GM19023 (cell line): ENCODE measurements around the gene CPEB4.

Experiments
- ATAC-seq: cut with Tn5 transposase; IDR thresholded peaks from one replicate; pipeline ENCODE4 v1.9.1; 2021; ENCODE audit warnings: mild to moderate bottlenecking, moderate library complexity; ENCODE audit not compliant: unreplicated experiment

The CPEB4 gene

GRCh38 chr5:173941102-173941501 is 53.0 kb downstream of the CPEB4 start:
- ATAC-seq = no peak

GRCh38 chr5:173941758-173942401 is 53.7 kb downstream of the CPEB4 start:
- no peak for ATAC-seq

- ATAC-seq = no peak
These were observed 56.4 kb downstream of the CPEB4 start for GRCh38 chr5:173944511-173944910.

DNA sequence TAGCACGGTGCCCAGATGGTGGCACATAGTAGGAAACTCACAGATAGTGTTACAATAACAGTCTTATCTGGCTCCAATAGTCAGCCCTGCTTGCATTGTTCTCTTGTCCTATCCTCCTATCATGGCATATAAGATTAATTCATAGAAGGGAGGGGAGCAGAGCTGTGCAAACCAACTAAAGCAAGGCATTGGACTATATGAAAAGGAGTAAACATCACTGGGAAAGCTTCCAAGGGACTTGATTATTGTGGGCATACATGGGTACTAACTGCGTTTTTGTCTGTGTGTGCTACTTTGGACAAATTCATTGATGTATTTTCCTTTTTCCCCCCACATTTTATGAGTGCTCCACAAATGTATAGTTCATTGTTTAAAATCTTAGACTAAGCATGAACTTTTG is 57.0 kb downstream of the CPEB4 start:
- no peak for ATAC-seq

DNA sequence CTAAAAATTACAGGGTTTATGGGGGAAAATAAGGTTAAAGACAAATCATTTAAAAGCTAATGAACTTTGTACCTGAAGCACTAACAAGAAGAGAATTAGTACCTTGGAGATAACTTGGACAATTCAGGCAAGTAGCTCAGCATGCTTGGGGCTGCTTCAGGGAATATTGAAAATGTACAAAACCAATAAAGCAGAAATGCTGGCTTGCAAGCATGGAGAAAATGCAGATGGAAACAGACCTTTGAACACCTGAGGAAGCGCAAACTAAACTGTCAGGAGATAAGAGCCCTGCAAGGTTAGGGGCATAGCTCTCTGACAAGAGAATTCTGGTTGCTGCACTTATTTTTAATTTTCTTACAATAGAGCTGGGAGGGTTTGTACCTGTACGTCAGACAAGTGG is 58.2 kb downstream of the CPEB4 start:
- no peak for ATAC-seq

DNA sequence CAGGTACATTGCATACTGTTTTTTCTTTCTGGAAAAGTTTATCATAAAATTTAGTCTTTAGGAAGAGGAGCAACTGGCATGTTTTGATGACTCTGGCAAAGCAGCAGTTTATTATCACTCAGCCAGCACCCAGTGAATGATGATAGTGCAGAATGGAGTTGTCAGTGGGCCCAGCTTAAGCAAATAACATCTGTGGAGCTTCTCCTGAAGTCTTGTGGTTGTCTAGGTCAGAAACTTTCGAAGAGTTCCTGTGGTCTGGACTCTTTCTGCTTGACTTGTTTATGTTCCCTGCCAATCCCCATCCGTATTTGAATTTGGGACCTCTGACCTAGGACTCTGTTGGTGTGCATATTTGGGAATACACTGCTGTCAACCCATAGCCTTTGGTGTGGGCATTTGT is 62.7 kb downstream of the CPEB4 start:
- ATAC-seq = no peak

- no peak for ATAC-seq
These were observed 65.5 kb downstream of the CPEB4 start for GRCh38 chr5:173953528-173954090.

DNA sequence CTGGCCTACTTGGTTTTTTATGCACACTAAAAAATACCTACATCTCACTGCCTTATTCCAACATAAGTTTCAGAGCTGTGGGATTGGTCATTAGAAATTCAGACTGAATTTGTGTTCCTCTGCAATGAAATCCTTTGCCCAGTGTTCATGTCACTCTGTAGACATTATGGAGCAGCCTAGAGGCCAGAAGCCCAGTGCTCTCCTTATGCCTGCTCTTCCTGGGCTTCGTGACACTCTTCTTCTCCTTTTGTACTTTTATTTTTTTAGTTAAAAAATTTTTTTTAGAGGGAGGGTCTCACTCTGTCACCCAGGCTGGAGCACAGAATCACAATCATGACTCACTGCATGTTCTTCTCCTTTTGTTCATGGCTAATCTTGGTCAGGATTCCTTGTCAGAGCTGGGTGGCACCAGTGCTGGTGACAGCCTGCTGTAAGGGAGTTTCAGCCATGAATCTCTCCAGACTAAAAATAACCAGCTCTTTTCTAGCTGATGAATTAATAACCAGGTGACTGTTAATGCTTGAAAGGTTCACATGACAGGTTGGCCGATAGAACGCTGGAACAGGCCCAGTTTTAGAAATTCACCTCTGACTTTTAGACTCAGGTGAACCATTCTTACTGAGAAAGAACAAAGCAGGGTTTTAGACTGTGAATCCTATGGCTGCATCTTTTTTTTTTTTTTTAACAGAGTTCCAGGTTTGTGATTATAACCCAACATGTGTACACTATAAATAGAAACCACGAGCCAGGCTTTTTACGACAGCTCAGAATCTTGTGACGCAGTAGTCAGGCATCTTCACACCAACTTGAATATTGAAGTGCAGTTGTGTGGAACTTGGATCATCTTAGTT is 66.7 kb downstream of the CPEB4 start:
- ATAC-seq = no peak

- ATAC-seq = no peak
These were observed 72.8 kb downstream of the CPEB4 start for GRCh38 chr5:173960986-173961385.

DNA sequence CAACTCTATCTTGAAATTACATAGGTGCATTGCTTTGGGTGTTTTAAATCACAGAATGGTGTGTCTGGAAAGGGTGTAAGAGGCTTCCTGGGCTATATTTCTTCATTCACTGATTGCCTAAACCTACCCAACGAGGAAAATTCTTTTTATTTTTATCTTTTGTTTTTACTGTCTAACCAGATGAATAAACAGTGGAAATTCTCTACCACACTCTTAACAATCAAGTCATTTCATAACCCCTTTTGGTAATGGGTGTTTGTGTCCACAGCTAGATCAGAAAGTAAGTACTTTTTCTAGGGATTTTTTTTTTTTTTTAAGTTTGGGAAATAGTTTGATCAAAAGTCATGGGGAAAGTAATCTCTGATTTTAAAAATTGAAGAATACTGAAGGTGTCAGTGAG is 73.3 kb downstream of the CPEB4 start:
- ATAC-seq = no peak

- ATAC-seq = no peak
These were observed 74.4 kb downstream of the CPEB4 start for GRCh38 chr5:173962436-173962972.

DNA sequence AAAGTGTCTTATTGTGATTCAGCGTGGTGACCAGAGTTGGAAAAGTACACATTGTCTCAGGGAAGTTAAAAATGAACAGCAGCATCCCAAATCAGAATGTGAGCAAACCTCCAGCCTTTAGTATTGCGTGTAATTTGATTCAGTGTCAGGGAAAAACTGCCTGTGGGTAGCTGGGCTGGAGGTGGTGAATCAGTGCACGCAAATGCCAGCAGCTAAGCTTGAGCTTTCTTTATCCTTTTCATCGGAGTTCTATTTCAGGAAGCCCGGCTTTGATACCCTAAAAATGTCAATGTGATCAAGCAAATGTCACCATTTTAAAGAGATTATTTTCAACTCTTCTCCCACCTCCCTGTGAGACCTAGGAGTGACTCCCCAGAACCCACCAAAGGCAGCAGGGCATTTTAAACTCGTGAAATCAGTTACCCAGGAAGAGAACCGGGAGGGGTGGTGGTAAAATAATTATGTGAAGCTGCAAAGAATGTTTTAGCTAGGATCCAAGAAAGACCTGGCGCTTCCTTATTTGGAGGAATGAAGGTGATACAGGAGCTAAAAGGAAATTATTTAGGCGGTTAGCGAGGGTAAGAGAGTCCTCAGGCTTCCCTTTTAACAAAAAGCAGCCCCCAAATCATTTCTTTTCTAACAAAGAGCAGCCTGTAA is 75.2 kb downstream of the CPEB4 start:
- ATAC-seq = no peak

DNA sequence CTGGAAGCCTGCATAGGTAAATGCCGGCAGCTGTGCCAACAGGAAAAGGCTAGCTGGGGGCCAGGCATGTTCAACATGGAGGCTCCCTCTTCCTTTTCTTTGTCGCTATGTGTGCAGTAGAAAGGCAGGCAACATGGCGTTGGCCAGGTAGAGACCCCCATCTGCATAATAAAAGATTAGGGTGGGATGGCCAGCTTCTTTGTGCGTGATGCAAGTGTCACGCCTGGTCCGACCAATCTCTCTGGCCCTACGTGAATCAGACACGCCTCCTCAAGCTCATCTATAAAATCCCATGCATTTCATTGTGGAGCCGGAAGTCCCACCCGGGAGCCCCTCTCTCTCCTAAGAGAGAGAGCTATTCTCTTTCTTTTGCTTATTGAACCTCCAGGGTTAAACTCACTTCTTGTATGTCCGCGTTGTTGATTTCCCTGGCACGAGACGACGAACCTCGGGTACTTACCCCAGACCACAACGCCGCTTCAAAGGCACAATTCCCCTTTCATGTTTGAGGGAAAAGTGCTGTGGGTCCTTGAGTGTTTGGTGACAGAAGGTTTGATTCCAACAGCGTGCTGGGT is 75.8 kb downstream of the CPEB4 start:
- ATAC-seq = no peak

DNA sequence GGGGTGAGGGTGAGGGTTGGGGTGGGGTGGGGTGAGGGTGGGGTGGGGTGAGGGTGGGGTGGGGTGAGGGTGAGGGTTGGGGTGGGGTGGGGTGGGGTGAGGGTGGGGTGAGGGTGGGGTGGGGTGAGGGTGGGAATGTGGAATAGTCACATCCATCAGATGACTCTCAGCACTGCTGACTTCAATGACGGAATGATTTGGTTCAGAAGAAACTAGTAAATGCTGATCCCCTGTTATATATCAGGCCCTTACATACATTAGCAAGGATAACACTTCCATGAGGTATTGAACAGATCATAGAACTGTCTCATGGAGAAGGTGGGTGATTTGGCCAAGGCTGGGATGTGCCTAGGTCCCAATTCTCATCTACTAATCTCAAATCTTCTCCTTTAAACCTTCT is 76.4 kb downstream of the CPEB4 start:
- no peak for ATAC-seq

GRCh38 chr5:173967241-173967640 is 79.1 kb downstream of the CPEB4 start:
- ATAC-seq = no peak

GRCh38 chr5:173968154-173968797 is 80.1 kb downstream of the CPEB4 start:
- ATAC-seq = no peak

GRCh38 chr5:173969167-173970049 is 81.3 kb downstream of the CPEB4 start:
- ATAC-seq = no peak

DNA sequence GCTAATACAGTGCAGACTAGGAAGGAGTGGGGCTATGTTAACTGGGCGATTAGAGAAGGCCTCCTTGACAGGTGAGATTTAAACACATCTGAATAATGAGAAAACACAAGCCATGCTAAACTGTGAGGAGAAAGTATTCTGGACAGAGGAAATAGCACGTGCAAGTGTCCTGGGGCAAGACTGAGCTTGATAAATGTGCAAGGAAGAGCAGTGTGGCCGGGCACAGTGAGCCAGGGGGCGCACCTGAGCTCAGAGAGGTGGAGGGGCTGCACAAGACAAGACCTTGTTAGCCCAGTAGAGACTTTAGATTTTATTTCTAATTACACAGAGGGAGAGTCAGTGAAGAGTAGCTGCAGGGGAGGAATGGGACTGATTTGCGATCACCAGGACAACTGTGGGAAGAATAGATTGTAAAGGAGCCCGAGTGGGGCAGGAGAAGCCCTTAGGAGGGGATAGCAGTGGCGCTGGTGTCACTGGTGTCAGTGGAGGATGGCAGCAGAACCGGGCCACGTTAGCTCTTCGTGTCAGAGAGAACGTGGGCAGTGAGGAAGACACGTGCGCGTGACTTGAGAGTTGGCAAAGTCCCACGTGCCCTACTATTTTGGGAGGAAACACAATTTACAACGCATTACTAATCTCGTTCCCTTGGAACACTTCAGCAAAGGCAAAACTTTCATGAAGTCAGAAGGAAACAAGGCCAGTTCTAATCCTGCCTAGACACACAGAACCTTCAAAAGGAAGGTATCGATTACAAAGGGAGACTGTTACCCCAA is 82.9 kb downstream of the CPEB4 start:
- no peak for ATAC-seq
